Urinary bladder (tissue), 4 donors: ENCODE data around the gene ADM2. TPM values are rescaled to one million over a fixed set of nuclear protein-coding genes. Genes with fewer than 3 reads are reported as not detected.
"Not testable (repeated sequence)": the region's sequence is repeated elsewhere in the genome, so short reads cannot be mapped to it uniquely, and the experiment has no call there.

Source experiments
- DNase-seq: peaks from one replicate; pipeline ENCODE4 v3.0.0-alpha.2; 2015; ENCODE audit errors: extremely low spot score
- H3K27ac ChIP-seq: one replicate; pipeline ENCODE4 v1.5.1; 2013; ENCODE audit warnings: low read depth, mild to moderate bottlenecking, moderate library complexity
- H3K36me3 ChIP-seq: one replicate; pipeline ENCODE4 v1.6.1; 2013; ENCODE audit warnings: mild to moderate bottlenecking, moderate library complexity; ENCODE audit not compliant: insufficient read depth
- H3K4me1 ChIP-seq: one replicate; pipeline ENCODE4 v1.6.1; 2013; ENCODE audit warnings: mild to moderate bottlenecking, moderate library complexity; ENCODE audit not compliant: insufficient read depth
- H3K4me3 ChIP-seq: one replicate; pipeline ENCODE4 v1.5.1; 2013; ENCODE audit warnings: low read depth, low read length
- WGBS: extraction: QIAGEN DNeasy Blood & Tissue Kit; methylation state at CpG from one replicate; pipeline ENCODE4 v1.1.7; 2013; 5-methylcytosine and 5-hydroxymethylcytosine counted together
- polyA plus RNA-seq: library from polyadenylated mRNA; stranded (reverse); fragments of 200-250 nt; gene quantifications from one replicate; pipeline ENCODE4 v1.2.3, GENCODE V29; 2013
- total RNA-seq: library from RNA; depleted of rRNA; stranded (reverse); fragments of >200 nt; gene quantifications from one replicate; pipeline ENCODE4 v1.2.3, GENCODE V29; 2014
- donor health status: healthy with polysubstance abuse.
- donor health status: healthy.

ADM2 gene
- total and polyA plus RNA-seq, 2 donors = 0.11 to 0.37 TPM

DNA sequence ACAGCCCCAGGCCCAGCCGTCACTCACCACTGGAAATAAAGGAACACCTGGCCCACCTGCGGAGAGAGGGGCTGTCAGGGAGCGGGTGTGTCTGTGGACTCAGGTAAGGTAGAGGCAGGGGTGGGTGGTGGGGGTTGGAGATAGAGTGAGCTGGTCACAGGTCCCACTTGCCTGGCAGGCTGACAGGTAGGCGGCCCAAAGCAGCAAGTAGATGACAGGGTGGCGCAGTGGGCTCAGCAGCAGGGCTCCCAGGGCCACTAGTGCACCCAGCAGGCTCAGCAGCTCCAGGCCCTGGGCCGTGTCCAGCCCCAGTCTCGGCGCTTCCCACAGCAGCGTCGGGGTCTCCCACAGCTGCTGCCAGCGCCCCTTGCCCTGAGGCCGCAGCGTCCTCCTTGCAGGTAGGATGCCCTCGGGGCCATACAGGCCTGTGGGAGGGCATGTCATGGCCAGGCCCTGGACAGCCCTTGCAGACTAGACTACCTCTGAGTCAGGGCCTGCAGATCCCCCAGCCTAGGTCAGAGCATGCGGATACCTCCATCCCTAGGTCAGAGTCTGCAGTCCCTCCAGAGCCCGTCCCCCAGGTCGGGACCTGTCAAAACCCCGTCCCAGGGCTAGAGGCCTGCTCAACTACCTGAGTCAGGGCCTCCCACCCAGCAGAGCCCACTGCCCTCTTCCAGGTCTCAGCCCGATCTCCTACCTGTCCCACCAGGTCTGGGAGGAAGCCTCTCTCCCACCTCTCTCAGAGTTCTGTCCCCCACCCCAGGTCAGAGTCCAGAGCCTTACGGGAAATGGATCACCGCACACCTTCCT lies 25.5 kb downstream of the ADM2 start:
- no peak for DNase-seq
- H3K4me3 ChIP-seq = peak overlapping the region; percentile 78
- WGBS = 28% methylated on average over 21 of the region's 21 CpGs

DNA sequence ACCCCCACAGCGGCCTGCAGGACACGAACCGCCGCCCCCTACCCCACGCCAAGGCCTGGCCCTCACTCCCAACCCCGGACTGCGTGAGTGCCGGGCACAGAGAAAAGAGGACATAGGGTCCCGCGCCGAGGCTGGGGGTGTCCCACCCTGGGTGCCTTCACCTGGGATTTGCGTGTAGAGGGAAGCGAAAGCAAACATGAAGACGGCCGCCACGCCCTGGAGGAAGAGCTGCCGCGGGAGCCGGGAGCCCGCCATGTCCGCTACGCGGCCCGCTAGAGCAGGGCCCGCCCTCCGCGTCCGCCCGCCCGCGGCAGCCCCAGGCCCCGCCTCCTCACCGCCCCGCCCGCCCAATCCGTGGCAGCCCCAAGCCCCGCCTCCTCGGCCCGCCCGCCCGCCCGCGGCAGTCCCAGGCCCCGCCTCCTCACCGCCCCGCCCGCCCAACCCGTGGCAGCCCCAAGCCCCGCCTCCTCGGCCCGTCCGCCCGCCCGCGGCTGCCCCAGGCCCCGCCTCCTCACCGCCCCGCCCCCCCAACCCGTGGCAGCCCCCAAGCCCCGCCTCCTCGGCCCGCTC lies 26.2 kb downstream of the ADM2 start, which contains the start of gene LMF2:
Gene LMF2, minus strand, starts transcription at position 282 of the 570 bp plus-strand sequence. Its CDS starts 27 bp downstream, at position 255.
- peaks cover 9% of the 10 kb centered on the region for H3K36me3 ChIP-seq
- H3K4me1 ChIP-seq = no peaks in the 10 kb centered on the region
- peak within 1 kb of the TSS; percentile 78 for H3K4me3 ChIP-seq
- peak; percentile 39 for DNase-seq
- 2% methylated on average over 52 of the region's 62 CpGs for WGBS
- H3K27ac ChIP-seq = peak within 1 kb of the TSS; percentile 96

More for the DNA sequence above, 25.5 kb downstream of the ADM2 start:
- Histone ChIP-seq H3K4me1 (no peaks in the 10 kb centered on the region), H3K36me3 (peaks cover 9% of the 10 kb centered on the region), H3K27ac (peak overlapping the region; percentile 92)

DNA sequence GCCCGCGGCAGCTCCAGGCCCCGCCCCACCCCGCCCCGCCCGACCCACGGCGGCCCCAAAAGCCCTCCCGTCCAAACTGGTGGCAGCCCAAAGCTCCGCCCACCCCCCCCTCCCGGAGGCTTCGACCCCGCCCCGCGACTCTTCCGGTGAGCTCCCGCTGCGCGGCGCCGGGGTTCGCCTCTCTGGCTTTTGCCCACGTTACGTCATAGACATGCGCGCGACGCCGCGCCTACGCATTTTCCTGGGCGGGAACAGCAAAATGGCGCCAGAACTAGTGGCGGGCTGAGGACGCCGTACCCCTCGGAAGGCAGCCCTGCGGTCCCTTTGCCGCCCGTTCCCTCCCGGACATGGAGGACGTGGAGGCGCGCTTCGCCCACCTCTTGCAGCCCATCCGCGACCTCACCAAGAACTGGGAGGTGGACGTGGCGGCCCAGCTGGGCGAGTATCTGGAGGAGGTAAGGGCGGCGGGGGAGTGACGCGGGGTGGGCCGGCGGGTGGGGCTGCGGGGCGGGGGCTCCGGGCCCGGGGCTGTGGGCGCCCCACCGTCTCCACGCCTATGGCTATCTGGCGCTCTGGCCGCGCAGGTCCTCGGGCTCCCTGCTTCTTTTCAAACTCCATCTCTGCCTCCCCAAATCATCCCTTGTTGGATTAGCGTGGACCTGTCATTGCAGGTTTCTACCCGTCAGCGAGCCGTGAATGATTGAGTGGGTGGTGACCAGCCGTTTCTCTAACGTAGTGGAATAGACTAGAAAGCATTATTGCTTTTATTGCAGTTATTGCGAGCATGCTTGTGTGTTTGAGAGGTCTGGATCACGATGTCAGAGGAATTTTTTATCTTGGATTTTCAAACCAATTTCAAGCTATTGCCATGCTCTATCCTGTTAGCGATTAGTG lies 26.9 kb downstream of the ADM2 start, which contains the start of gene NCAPH2:
Gene NCAPH2, plus strand, starts transcription at position 234 of the 894 bp plus-strand sequence. Its CDS starts 114 bp downstream, at position 348.
- Histone ChIP-seq H3K27ac (peak within 1 kb of the TSS; percentile 96), H3K4me3 (peak within 1 kb of the TSS; percentile 78), H3K36me3 (peaks cover 9% of the 10 kb centered on the region), H3K4me1 (no peaks in the 10 kb centered on the region)
- DNase-seq = peak; percentile 87
- WGBS = under 1% methylated on average over 75 of the region's 76 CpGs

DNA sequence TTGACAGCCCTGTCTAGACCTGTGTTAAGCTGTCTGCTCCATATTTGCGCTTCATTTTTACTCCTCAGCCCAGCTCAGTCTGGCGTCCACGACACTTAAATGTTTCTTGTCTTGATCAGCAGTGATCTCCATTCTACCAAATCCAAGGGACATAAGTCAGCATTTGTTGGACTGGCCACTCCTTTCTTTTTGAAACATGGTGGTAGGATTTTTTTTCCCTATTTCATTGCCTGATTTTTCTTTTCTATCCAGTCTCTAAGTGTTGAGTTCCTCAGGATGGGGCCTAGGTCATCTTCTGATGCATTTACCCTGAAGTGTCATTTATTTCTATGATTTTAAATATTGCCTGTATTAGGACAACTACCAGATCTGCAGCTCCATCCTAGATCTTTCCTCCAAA lies 27.6 kb downstream of the ADM2 start:
- Histone ChIP-seq H3K4me1 (no peaks in the 10 kb centered on the region), H3K27ac (no peak overlapping the region), H3K36me3 (peaks cover 3% of the 10 kb centered on the region), H3K4me3 (peak overlapping the region; percentile 77)
- 7% methylated on average over 3 of the region's 3 CpGs for WGBS
- no peak for DNase-seq

DNA sequence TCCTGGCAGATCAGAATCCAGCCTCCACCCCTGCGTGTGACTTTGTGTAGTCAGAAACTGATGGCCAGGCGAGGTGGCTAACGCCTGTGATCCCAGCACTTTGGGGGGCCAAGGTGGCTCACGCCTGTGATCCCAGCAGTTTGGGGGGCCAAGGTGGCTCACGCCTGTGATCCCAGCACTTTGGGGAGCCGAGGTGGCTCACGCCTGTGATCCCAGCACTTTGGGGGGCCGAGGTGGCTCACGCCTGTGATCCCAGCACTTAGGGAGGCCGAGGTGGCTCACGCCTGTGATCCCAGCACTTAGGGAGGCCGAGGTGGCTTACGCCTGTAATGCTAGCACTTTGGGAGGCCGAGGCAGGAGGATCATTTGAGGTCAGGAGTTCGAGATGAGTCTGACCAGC lies 31.8 kb downstream of the ADM2 start:
- 95% methylated on average over 15 of the region's 15 CpGs for WGBS
- DNase-seq = no peak
- H3K27ac ChIP-seq = no peak overlapping the region
- no peaks in the 10 kb centered on the region for H3K36me3 ChIP-seq
- no peak overlapping the region for H3K4me3 ChIP-seq
- H3K4me1 ChIP-seq = no peaks in the 10 kb centered on the region

DNA sequence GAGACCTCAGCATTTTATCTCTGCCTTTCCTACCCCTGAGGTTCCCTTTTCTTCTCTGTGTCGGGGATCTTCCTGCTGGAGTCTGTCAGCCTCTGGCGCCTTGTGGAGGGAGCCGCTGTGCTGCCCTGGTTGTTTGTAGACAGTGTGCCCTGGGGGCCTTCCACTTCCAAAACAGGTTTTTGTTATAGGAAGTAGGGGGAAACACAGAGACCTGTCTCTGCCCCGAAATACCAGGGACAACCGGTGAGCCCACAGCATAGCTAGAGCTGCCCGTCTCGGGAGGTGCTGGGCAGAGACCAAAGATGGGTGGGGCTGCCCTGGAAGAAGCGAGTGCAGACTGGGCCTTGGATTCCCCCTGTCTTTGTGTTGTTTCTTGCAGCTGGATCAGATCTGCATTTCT lies 34.7 kb downstream of the ADM2 start:
- H3K4me3 ChIP-seq = no peak overlapping the region
- no peaks in the 10 kb centered on the region for H3K36me3 ChIP-seq
- no peaks in the 10 kb centered on the region for H3K4me1 ChIP-seq
- DNase-seq = no peak
- H3K27ac ChIP-seq = no peak overlapping the region
- WGBS = 82% methylated on average over 8 of the region's 8 CpGs

DNA sequence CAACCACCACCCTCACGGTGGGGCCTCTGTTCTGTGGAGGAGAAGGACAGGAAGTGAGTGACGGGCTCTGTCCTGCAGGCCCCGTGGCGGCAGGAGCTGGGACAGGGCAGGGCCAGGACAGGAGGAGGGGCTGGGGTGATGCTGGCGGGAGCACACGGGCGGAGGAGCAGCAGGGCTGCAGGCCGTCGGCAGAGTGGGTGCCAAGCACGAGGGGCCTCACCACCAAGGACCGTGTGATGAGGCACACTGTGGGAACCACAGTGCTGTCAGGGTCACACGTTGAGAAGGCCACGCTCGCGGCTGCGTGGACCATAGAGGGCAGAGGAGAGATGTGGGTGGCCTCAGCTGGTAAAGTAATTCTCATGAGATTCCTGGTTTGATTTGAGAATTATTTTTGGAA lies 35.5 kb downstream of the ADM2 start:
- Histone ChIP-seq H3K36me3 (peaks cover 6% of the 10 kb centered on the region), H3K4me1 (no peaks in the 10 kb centered on the region), H3K4me3 (no peak overlapping the region), H3K27ac (no peak overlapping the region)
- 81% methylated on average over 16 of the region's 16 CpGs for WGBS
- DNase-seq = no peak

DNA sequence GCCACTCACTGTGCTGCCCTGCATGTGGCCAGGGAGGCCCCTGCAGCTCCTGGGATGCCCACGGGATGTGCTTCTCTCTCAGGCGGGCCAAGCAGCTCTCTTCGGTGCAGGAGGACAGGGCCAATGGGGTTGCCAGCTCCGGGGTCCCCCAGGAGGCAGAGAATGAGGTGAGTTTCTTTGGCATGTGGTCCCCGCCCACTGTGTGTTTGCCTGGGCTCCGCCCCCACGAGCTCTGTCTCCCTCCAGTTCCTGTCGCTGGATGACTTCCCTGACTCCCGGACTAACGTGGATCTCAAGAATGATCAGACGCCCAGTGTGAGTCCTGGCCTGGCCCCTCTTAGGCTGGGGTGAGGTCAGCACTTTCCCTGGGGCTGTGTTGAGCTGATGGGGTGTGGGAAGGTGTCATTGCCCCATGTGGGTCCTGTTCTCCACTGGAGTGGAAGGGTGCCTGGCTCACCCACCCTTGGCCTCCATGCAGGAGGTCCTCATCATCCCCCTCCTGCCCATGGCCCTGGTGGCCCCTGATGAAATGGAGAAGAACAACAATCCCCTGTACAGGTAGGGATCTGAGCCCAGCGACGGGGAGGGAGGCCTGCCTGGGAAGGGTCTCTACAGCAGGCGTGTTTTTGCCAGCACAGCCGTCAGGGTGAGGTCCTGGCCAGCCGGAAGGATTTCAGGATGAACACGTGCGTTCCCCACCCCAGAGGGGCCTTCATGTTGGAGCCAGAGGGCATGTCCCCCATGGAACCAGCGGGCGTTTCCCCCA lies 36.3 kb downstream of the ADM2 start:
- Histone ChIP-seq H3K4me1 (no peaks in the 10 kb centered on the region), H3K4me3 (no peak overlapping the region), H3K27ac (no peak overlapping the region), H3K36me3 (peaks cover 7% of the 10 kb centered on the region)
- no peak for DNase-seq
- 90% methylated on average over 20 of the region's 20 CpGs for WGBS

DNA sequence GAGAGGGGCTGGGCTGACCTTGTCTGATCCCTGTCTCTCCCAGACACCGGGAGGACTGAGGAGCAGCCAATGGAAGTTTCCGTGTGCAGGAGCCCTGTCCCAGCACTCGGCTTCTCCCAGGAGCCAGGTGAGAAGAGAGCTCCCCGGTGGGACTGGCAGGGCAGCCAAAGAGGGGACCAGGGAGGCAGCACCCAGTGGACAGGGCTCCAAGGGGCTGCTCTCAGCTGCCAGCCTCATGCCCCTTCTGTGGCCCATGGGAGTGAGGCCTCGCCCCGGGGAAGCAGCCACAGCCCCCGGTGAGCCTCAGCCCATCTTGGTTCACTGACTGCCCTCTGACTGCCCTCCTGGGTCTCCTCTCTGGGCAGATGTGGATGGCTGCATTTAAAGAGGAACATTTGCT lies 37.3 kb downstream of the ADM2 start:
- WGBS = 94% methylated on average over 7 of the region's 7 CpGs
- H3K4me3 ChIP-seq = no peak overlapping the region
- H3K36me3 ChIP-seq = peaks cover 7% of the 10 kb centered on the region

DNA sequence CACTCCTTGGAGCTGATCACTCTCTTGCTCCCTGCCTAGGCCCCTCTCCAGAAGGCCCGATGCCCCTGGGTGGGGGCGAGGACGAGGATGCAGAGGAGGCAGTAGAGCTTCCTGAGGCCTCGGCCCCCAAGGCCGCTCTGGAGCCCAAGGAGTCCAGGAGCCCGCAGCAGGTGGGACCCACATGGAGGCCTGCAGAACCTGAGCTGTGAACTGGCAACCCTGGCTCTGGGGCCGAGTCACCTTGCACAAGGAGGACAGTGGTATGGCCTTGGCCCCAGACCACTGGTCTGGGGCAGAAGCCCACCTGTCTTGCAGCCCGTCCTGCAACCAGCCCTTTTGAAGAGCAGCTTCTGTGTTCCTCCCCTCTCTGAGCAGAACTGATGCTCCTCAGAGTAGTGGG lies 37.8 kb downstream of the ADM2 start:
- Histone ChIP-seq H3K36me3 (peaks cover 7% of the 10 kb centered on the region), H3K27ac (no peak overlapping the region), H3K4me3 (no peak overlapping the region), H3K4me1 (no peaks in the 10 kb centered on the region)
- no peak for DNase-seq
- WGBS = 96% methylated on average over 8 of the region's 8 CpGs

More for the DNA sequence above, 37.3 kb downstream of the ADM2 start:
- no peak for DNase-seq
- H3K27ac ChIP-seq = no peak overlapping the region
- no peaks in the 10 kb centered on the region for H3K4me1 ChIP-seq

DNA sequence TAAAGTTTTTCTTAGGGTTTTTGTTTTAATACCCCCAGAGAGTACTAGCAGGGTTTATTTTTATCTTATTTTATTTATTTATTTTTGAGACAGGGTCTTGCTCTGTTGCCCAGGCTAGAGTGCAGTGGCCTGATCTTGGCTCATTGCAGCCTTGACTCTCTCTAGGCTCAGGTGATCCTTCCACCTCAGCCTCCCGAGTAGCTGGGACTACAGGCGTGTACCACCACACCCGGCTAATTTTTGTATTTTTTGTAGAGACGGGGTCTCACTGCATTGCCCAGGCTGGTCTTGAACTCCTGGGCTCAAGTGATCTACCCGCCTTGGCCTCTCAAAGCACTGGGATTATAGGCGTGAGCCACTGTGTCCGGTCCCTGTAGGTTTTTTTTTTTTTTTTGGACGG lies 38.8 kb downstream of the ADM2 start:
- not testable (repeated sequence) for H3K4me3 ChIP-seq, DNase-seq, H3K27ac ChIP-seq, H3K4me1 ChIP-seq, H3K36me3 ChIP-seq
- WGBS = 98% methylated on average over 8 of the region's 8 CpGs

DNA sequence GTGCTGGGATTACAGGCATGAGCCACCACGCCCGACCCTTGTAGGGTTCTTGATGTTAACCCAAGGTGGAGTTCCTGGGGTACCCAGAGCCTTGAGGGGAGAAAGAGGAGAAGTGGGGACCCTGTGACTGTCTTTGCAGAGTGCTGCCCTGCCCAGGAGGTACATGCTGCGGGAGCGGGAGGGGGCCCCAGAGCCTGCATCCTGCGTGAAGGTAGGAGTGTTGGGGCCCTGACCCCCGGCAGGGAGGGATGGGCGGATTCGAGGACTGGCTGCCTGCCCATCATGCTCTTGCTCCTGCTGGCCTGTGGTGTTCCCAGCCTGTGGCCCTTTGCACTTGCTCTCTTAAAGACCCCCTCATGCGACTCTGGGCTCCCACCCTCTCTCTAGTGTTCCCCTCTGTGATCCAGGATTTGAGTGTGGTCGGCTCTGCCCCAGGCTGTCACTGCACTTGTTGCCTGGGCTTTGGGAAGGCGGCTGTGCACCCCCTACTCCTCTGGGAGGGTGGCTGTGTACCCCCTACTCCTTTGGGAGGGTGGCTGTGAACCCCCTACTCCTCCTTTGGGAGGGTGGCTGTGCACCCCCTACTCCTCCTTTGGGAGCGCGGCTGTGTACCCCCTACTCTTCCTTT lies 39.6 kb downstream of the ADM2 start:
- no peaks in the 10 kb centered on the region for H3K4me1 ChIP-seq
- H3K4me3 ChIP-seq = no peak overlapping the region
- H3K36me3 ChIP-seq = peaks cover 7% of the 10 kb centered on the region
- 93% methylated on average over 13 of the region's 13 CpGs for WGBS
- H3K27ac ChIP-seq = no peak overlapping the region
- DNase-seq = no peak
